OCI-LY7 (cell line): ENCODE results near the gene ATP4A.

Source experiments
- EZH2phosphoT487 ChIP-seq: fragments of 200-600 bp; sonication (generic); IDR thresholded peaks from 2 replicates; pipeline ENCODE4 v1.6.1; 2018; ENCODE audit warnings: low read depth, borderline replicate concordance, mild to moderate bottlenecking, mixed run types, antibody characterized with exemption, low read length, moderate library complexity, mixed read lengths
- TF ChIP-seq, protein P1 (sequence below): fragments of 200-600 bp; sonication (generic); conservative IDR thresholded peaks from 2 replicates; pipeline ENCODE4 v1.5.1; 2014; ENCODE audit warnings: mild to moderate bottlenecking, antibody characterized with exemption, low read length, moderate library complexity, mixed read lengths

DNA sequence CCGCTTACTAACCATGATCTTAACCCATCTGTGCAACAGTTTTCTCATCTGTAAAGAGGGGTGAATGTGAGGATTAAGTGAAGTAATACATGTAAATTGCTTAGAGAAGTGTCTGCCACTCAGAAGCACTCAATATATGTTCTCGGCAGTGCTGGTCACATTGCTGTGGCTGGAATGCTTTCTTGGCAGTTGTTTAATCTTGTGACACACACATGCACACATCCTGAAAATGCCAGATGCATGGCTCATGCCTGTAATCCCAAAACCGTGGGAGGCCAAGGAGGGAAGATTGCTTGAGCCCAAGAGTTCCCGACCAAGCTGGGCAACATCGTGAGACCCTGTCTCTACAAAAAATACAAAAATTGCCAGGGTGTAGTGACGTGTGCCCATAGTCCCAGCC is 45.1 kb downstream of the ATP4A start:
- TF ChIP-seq, protein P1, sequence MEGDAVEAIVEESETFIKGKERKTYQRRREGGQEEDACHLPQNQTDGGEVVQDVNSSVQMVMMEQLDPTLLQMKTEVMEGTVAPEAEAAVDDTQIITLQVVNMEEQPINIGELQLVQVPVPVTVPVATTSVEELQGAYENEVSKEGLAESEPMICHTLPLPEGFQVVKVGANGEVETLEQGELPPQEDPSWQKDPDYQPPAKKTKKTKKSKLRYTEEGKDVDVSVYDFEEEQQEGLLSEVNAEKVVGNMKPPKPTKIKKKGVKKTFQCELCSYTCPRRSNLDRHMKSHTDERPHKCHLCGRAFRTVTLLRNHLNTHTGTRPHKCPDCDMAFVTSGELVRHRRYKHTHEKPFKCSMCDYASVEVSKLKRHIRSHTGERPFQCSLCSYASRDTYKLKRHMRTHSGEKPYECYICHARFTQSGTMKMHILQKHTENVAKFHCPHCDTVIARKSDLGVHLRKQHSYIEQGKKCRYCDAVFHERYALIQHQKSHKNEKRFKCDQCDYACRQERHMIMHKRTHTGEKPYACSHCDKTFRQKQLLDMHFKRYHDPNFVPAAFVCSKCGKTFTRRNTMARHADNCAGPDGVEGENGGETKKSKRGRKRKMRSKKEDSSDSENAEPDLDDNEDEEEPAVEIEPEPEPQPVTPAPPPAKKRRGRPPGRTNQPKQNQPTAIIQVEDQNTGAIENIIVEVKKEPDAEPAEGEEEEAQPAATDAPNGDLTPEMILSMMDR: no peak
- no peak for TF ChIP-seq EZH2phosphoT487
